AG09319 (cell line): Measurements from ENCODE around the gene PKP3.
A peak's percentile ranks its signal among the peaks of the same experiment; 100 is the strongest.
"Not testable (repeated sequence)": the region's sequence is repeated elsewhere in the genome, so short reads cannot be mapped to it uniquely, and the experiment has no call there.

Source experiments
- DNase-seq: peaks from one replicate; pipeline ENCODE4 v3.0.0-alpha.2; 2010; ENCODE audit warnings: low read depth; ENCODE audit errors: extremely low read depth
- CTCF ChIP-seq: IDR thresholded peaks from 2 replicates; pipeline ENCODE4 v1.5.1; 2011; ENCODE audit warnings: low read depth, mild to moderate bottlenecking, inconsistent platforms, low read length, moderate library complexity

Gene PKP3

GRCh38 chr11:359181-359714 lies 34.8 kb upstream of the PKP3 start:
- DNase-seq = no peak
- TF ChIP-seq CTCF = no peak

- TF ChIP-seq CTCF = no peak
- no peak for DNase-seq
These were observed 33.4 kb upstream of the PKP3 start for GRCh38 chr11:360326-361280.

- no peak for DNase-seq
- TF ChIP-seq CTCF = no peak
These were observed 31.2 kb upstream of the PKP3 start for GRCh38 chr11:362642-363442.

GRCh38 chr11:363443-363805 lies 30.6 kb upstream of the PKP3 start:
- not testable (repeated sequence) for DNase-seq

- TF ChIP-seq CTCF = peak; percentile 18; the same call in 1 of the 2 replicates
- no peak for DNase-seq
These were observed 29.9 kb upstream of the PKP3 start for GRCh38 chr11:363948-364761.

- TF ChIP-seq CTCF = no peak
- DNase-seq = no peak
These were observed 28.9 kb upstream of the PKP3 start for GRCh38 chr11:364991-365725.

- DNase-seq = no peak
- no peak for TF ChIP-seq CTCF
These were observed 28.2 kb upstream of the PKP3 start for GRCh38 chr11:365831-366230.
